Transverse colon (tissue), 4 donors: ENCODE results near the gene SDF2.

Experiments used
- CTCF ChIP-seq, 5 experiments: fragments of 200-600 bp in 3 of 5; fragments of 450-650 bp in 2 of 5; sonication (generic) in 3 of 5; IDR thresholded peaks; 1 replicate in 2 of 5; 2 replicates in 3 of 5; pipeline ENCODE4 v1.5.1; 2016 to 2017; ENCODE audit warnings: antibody characterized with exemption in 5 of 5, inconsistent platforms in 3 of 5, mild to moderate bottlenecking in 2 of 5, moderate library complexity in 1 of 5
- EP300 ChIP-seq: sonication (generic); formaldehyde crosslinking; IDR thresholded peaks from one replicate; pipeline ENCODE4 v1.6.1; 2017; ENCODE audit warnings: antibody characterized with exemption, low read depth
- POLR2A ChIP-seq: fragments of 450-650 bp; IDR thresholded peaks from one replicate; pipeline ENCODE4 v1.6.1; 2016; ENCODE audit warnings: antibody characterized with exemption, mild to moderate bottlenecking, moderate library complexity
- POLR2AphosphoS5 ChIP-seq, 3 donors: sonication (generic); formaldehyde crosslinking; IDR thresholded peaks; one replicate each; pipeline ENCODE4 v1.6.1; 2016; ENCODE audit warnings: antibody characterized with exemption in 3 of 3

GRCh38 chr17:28686296-28686695 is 24.6 kb upstream of the SDF2 start:
- TF ChIP-seq CTCF (IDR thresholded peaks at IDR 0.05) (no peak), POLR2AphosphoS5 (IDR thresholded peaks at IDR 0.05) (no peak), POLR2A (no peak), EP300 (no peak)
